ENCODE measurements around the gene PATJ.

PATJ gene

GRCh38 chr1:62207187-62207586 is 464.9 kb downstream of the PATJ start:
- Histone ChIP-seq H3K4me2 (ENCODE audit: low read length) (no peak overlapping the region), H3K27me3 (ENCODE audit: control insufficient read depth, insufficient read depth, low read length) (no peaks in the 10 kb centered on the region), H3K27ac (no peak overlapping the region), H3K9me3 (ENCODE audit: control insufficient read depth, low read length) (no peaks in the 10 kb centered on the region), H2AFZ (no peak overlapping the region), H3K4me3 (ENCODE audit: low read depth, low read length) (no peak overlapping the region), H3K36me3 (ENCODE audit: control insufficient read depth, insufficient read depth, low read length) (no peaks in the 10 kb centered on the region), H3K4me1 (no peaks in the 10 kb centered on the region), H3K9ac (no peak overlapping the region), H3K79me2 (no peaks in the 10 kb centered on the region)
- TF ChIP-seq, protein P1, sequence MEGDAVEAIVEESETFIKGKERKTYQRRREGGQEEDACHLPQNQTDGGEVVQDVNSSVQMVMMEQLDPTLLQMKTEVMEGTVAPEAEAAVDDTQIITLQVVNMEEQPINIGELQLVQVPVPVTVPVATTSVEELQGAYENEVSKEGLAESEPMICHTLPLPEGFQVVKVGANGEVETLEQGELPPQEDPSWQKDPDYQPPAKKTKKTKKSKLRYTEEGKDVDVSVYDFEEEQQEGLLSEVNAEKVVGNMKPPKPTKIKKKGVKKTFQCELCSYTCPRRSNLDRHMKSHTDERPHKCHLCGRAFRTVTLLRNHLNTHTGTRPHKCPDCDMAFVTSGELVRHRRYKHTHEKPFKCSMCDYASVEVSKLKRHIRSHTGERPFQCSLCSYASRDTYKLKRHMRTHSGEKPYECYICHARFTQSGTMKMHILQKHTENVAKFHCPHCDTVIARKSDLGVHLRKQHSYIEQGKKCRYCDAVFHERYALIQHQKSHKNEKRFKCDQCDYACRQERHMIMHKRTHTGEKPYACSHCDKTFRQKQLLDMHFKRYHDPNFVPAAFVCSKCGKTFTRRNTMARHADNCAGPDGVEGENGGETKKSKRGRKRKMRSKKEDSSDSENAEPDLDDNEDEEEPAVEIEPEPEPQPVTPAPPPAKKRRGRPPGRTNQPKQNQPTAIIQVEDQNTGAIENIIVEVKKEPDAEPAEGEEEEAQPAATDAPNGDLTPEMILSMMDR (IDR thresholded peaks at IDR 0.05): no peak

DNA sequence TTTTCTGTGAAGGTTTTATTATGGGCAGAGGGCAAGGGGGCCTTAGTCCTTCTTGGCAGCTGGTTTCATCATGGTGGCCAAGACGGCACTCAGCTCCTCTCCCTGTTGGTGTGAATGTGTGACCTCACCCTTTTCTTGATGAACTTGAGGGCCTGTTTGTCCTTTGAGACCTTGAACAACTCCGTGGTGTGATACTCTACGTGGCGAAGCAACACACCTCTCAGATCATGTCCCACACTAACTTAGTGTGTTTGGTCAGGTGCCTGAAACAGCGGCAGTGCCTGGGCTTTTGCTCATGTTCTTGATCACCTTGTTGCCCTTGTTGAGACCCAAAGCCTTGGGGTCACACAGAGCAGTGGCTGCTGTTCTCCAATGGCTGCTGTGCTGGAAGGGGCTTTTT is 465.8 kb downstream of the PATJ start:
- H3K9ac ChIP-seq: no peak overlapping the region
- H3K4me1 ChIP-seq: no peaks in the 10 kb centered on the region
- no peak overlapping the region for H2AFZ ChIP-seq
- no peaks in the 10 kb centered on the region for H3K79me2 ChIP-seq
- H3K36me3 ChIP-seq (ENCODE audit: control insufficient read depth, insufficient read depth, low read length): no peaks in the 10 kb centered on the region
- no peaks in the 10 kb centered on the region for H3K9me3 ChIP-seq (ENCODE audit: control insufficient read depth, low read length)
- H3K27ac ChIP-seq: no peak overlapping the region
- TF ChIP-seq, protein P1 (IDR thresholded peaks at IDR 0.05): no peak
- H3K4me2 ChIP-seq (ENCODE audit: low read length): no peak overlapping the region
- H3K4me3 ChIP-seq (ENCODE audit: low read depth, low read length): no peak overlapping the region
- H3K27me3 ChIP-seq (ENCODE audit: control insufficient read depth, insufficient read depth, low read length): no peaks in the 10 kb centered on the region

DNA sequence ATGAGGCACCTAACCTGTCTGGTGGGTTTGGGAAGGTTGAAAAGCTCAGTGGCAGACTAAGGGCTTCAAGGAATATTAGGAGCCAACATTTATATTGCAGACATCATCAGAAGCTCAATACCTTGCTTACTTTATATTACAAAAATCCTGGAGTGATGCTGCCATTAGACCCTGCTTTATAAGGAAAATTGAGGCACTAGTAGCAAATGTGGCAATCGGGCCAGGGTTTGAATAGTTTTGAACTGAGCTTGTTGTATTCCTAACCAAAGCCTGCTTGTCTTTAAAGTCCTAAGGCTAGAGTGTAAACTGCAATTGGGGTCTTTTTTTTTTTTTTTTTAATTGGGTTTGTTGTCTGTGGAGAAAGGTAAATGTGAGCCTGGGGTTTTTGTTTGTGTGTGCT is 466.7 kb downstream of the PATJ start:
- Histone ChIP-seq H3K4me3 (ENCODE audit: low read depth, low read length) (no peak overlapping the region), H3K9me3 (ENCODE audit: control insufficient read depth, low read length) (no peaks in the 10 kb centered on the region), H3K36me3 (ENCODE audit: control insufficient read depth, insufficient read depth, low read length) (no peaks in the 10 kb centered on the region), H3K4me2 (ENCODE audit: low read length) (no peak overlapping the region), H3K27me3 (ENCODE audit: control insufficient read depth, insufficient read depth, low read length) (no peaks in the 10 kb centered on the region), H3K4me1 (no peaks in the 10 kb centered on the region), H3K9ac (no peak overlapping the region), H3K79me2 (no peaks in the 10 kb centered on the region), H2AFZ (no peak overlapping the region), H3K27ac (no peak overlapping the region)
- TF ChIP-seq, protein P1 (IDR thresholded peaks at IDR 0.05): no peak

- H3K9ac ChIP-seq: no peak overlapping the region
- no peak overlapping the region for H2AFZ ChIP-seq
- H3K36me3 ChIP-seq (ENCODE audit: control insufficient read depth, insufficient read depth, low read length): no peaks in the 10 kb centered on the region
- TF ChIP-seq, protein P1 (IDR thresholded peaks at IDR 0.05): no peak
- no peak overlapping the region for H3K4me2 ChIP-seq (ENCODE audit: low read length)
- no peaks in the 10 kb centered on the region for H3K79me2 ChIP-seq
- no peaks in the 10 kb centered on the region for H3K9me3 ChIP-seq (ENCODE audit: control insufficient read depth, low read length)
- H3K27ac ChIP-seq: no peak overlapping the region
- no peaks in the 10 kb centered on the region for H3K27me3 ChIP-seq (ENCODE audit: control insufficient read depth, insufficient read depth, low read length)
- no peak overlapping the region for H3K4me3 ChIP-seq (ENCODE audit: low read depth, low read length)
- no peaks in the 10 kb centered on the region for H3K4me1 ChIP-seq
Observed at GRCh38 chr1:62209931-62210595, 467.8 kb downstream of the PATJ start.

DNA sequence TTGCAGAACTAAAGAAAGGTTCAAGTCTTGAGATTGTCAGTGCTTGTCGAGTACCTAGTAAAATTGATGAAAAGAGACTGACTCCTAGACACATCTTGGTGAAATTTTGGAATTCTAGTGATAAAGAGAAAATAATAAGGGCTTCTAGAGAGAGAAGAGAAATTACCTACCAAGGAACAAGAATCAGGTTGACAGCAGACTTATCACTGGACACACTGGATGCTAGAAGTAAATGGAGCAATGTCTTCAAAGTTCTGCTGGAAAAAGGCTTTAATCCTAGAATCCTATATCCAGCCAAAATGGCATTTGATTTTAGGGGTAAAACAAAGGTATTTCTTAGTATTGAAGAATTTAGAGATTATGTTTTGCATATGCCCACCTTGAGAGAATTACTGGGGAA is 468.7 kb downstream of the PATJ start:
- TF ChIP-seq, protein P1 (IDR thresholded peaks at IDR 0.05): no peak
- H3K27ac ChIP-seq: no peak overlapping the region

More for the DNA sequence above, 468.7 kb downstream of the PATJ start:
- Histone ChIP-seq H3K27me3 (ENCODE audit: control insufficient read depth, insufficient read depth, low read length) (no peaks in the 10 kb centered on the region), H3K4me2 (ENCODE audit: low read length) (no peak overlapping the region), H3K36me3 (ENCODE audit: control insufficient read depth, insufficient read depth, low read length) (no peaks in the 10 kb centered on the region), H3K4me3 (ENCODE audit: low read depth, low read length) (no peak overlapping the region), H3K4me1 (no peaks in the 10 kb centered on the region), H3K79me2 (no peaks in the 10 kb centered on the region), H3K9me3 (ENCODE audit: control insufficient read depth, low read length) (no peaks in the 10 kb centered on the region), H2AFZ (no peak overlapping the region), H3K9ac (no peak overlapping the region)
